ENCODE results near the gene BST2. TPM values are rescaled to one million over a fixed set of nuclear protein-coding genes. Genes with fewer than 3 reads are reported as not detected.
"Not testable (repeated sequence)": the region's sequence is repeated elsewhere in the genome, so short reads cannot be mapped to it uniquely, and the experiment has no call there.

BST2 gene
- total RNA-seq, 1 donor from 2014 or later, result 161 TPM

DNA sequence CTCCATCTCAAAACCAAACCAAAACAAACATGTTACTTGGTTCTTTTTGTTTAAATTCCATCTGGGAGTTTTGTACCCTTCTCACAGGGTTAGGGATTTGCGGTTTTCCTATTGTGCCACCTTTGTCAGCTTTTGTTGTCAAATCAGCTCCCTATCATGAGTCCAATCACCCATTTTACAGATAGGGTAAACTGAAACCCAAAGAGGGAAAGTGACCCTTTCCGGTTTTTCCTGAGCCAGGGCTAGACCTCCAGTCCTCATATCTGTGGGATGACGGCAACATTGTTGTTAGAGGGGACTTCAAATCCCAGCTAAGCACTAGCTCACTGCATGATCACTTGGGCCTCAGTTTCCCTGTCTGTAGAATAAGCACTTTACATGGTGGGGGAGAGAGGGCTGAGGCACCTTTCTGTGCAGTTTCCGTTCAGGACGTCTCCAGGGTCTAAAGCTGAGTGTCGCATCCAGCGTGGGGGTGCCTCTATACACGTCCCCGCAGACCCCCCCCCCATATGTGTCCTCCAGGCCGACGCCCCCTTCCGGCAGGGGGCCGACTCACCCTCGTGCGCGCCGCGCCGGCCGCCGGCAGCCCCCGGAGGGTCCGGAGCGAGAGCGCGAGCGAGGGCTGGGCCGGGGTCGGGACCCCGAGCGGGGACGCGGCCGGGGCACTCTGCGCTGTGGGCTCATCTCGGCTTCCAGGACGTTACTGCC lies 15.3 kb downstream of the BST2 start:
- DNase-seq (ENCODE audit: low read depth, low spot score), result no peak

GRCh38 chr19:17389288-17389687 lies 16.1 kb downstream of the BST2 start:
- DNase-seq (ENCODE audit: low read depth, low spot score), result no peak

- DNase-seq (ENCODE audit: low read depth, low spot score), result no peak
Measured at GRCh38 chr19:17385878-17386611, 19.4 kb downstream of the BST2 start.

DNA sequence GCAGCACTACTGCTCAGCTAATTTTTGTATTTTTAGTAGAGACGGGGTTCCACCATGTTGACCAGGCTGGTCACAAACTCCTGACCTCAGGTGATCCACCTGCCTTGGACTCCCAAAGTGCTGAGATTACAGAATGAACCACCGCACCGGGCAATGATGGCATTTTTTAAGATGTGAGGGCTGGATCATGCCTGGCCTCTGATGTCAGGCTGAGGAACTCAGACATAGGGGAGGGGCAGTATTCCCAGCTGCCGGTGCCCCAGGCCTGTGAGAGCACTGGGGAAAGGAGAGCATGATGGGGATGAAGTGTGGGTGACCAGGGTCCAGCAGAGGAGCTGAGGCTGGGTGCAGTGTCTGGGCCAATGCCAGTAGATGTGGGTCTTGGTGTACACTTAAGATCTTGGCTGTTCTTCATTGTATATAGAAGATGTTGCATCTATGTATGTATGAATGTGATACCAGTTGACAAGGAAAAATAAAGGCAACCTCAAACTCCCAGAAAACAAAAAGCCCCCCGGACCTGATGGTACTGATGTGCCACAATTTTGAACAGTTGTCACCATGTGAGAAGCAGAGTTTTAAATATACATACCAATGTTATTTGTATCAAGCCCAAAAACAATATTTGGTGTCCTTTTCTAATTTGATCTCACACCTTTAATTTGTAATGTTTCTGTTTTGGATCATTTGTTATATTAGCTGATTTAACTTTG lies 24.8 kb downstream of the BST2 start:
- DNase-seq (ENCODE audit: low read depth, low spot score), result no peak

DNA sequence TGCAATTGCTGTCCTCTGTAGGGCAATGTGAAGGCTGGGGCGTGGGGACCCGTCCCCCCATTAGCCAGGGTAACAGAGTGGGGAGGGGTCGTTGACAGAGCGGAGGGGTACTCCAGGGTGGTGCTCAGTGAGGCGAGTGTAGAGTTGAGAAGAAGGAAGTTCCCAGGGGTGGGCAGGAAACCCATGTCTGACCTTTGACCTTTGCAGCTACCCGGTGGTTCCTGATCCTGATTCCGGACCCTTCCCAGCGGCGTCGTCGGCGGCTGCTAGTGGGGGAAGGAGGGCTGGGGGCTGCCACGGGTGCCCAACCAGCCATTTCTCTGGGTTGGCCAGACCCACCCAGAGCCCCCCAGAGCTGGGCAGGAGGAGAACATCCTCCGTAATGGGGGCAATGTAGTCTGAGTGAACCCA lies 26.2 kb downstream of the BST2 start:
- DNase-seq (ENCODE audit: low read depth, low spot score), result no peak

- DNase-seq (ENCODE audit: low read depth, low spot score), result no peak
Measured at GRCh38 chr19:17378271-17378670, 27.2 kb downstream of the BST2 start.

- DNase-seq (ENCODE audit: low read depth, low spot score), result no peak
Measured at GRCh38 chr19:17376935-17377600, 28.4 kb downstream of the BST2 start, which contains the start of gene PLVAP. Gene PLVAP (minus strand): TSS chr19:17377342. CDS start chr19:17377288, 54 bp downstream.

DNA sequence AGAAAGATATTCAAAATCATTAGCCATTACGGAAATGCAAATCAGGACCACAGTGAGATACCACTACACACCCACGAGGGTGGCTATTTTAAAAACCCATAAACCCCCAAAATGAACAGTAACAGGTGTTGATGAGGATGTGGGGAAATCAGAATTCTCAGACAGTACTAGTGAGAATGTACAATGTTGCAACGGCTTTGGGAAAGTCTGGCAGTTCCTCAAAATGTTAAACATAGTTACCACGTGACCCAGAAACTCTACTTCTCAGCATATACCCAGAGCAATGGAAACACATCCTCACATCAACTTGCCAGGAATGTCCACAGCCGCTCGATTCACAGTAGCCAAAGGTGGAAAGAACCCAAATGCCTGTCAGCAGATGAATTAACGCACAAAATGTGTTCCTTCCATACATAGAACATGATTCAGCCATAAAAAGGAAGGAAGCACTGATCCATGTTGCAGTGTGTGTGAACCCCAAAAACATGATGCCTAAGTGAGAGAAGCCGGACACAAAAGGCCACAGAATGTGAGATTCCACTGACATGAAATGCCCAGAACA lies 35.3 kb downstream of the BST2 start:
- DNase-seq (ENCODE audit: low read depth, low spot score), result no peak

DNA sequence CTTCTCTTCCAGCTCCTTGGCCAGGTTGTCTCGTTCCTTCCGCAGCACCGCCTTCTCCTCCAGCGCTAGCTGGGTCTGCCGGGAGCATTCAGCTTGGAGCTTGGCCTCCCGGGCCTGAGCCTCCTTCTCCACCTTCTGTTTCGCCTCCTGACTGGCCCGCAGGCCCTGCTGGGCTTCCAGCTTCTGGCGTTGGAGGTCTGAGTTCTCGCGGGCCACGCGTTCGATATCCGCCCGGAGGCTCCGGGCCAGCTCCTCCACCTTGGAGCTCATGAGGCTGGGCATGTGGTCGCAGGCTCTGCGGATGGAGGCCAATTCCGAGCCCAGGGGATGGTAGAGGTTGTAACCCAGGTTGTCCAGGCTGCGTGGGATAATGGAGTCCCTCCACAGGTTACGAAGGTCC lies 40.1 kb downstream of the BST2 start:
- no peak for DNase-seq (ENCODE audit: low read depth, low spot score)

DNA sequence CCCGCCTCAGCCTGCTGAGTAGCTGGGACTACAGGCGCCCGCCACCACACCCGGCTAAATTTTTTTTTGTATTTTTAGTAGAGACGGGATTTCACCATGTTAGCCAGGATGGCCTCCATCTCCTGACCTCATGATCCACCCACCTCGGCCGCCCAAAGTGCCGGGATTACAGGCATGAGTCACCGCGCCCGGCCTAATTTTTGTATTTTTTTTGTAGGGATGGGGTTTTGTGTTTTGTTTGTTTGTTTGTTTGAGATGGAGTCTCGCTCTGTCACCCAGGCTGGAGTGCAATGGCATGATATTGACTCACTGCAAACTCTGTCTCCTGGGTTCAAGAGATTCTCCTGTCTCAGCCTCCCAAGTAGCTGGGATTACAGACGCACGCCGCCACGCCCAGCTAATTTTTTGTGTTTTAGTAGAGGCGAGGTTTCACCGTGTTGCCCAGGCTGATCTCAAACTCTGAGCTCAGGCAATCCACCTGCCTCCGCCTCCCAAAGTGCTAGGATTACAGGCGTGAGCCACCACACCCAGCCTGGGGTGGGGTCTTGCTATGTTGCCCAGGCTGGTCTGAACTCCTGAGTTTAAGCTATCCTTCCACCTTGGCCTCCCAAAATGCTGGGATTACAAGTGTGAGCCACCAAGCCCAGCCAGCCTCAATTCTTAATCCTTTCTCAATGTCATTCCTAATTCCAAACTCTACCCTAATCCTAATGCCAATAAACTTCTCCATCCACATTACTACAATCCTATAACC lies 41.4 kb downstream of the BST2 start:
- not testable (repeated sequence) for DNase-seq (ENCODE audit: low read depth, low spot score)

DNA sequence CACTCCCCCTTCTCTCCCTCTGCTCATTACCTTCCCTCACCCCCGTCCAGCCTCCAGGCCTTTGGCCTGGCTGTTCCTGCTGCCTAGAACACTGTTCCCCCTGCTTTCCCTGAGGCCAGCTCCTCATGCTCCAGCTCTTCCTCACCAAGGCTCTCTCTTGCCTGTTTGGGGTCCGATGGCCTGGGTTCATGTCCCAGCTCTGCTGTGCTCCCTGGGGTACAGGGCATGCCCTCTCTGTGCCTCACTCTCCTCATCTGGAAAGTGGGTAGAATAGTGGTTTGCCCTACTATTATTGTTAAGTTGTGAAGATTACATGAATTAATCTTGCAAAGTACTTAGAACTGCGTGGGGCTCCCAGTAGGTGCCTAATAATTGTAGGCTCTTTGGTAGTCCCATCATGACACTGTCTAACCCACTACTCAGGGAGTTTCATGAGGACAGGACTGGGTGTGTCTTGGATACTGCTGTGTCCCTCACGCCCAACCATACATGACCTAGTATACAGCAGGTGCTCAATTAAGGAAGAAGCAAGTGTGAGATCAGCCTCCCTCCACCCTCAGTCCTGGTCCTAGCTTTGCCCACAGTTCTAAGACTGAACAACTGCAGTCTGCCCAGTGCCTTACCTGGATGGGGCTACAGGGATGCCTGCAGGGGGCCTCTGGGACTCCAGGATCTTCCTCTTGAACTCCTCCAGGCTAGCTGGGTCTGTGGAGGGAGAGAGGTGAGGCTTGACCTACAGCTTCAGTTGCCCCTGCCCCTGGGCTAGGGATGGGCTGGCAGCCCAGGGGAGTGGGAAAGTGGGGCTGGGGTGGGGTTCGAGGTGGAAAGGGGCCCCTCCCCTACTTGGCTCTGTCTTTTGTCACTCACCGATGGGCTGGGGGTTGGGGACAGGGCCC lies 45.3 kb downstream of the BST2 start:
- DNase-seq (ENCODE audit: low read depth, low spot score), result no peak

- DNase-seq (ENCODE audit: low read depth, low spot score), result no peak
Measured at GRCh38 chr19:17358395-17358794, 47.0 kb downstream of the BST2 start.

GRCh38 chr19:17357724-17358123 lies 47.7 kb downstream of the BST2 start:
- no peak for DNase-seq (ENCODE audit: low read depth, low spot score)

- no peak for DNase-seq (ENCODE audit: low read depth, low spot score)
Measured at GRCh38 chr19:17357078-17357666, 48.3 kb downstream of the BST2 start.

DNA sequence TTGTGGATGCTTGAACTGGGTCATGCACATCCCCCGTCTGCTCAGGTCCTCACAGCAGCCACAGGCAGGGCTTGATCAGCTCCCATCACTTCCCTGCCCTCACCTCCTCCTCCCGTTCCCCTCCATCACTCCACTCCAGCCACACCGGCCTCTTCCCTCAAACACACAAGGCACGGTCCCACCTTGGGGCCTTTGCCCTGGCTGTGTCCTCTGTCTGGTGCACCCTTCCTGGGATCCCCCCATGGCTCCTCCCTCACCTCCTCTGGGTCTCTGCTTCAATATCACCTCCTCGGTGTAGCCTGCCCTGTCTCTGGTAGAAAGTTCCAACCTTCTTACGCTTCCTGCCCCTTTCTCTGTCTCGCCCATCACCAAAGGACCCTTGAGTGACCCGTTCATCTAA lies 52.0 kb downstream of the BST2 start:
- DNase-seq (ENCODE audit: low read depth, low spot score), result no peak
